Fibroblast of lung (primary cell): Measurements from ENCODE around the gene CD244. TPM values are rescaled to one million over a fixed set of nuclear protein-coding genes. Genes with fewer than 3 reads are reported as not detected.

Source experiments
- DNase-seq, 2 donors: peaks; one replicate each; pipeline versions ENCODE4 v3.0.0 to v3.0.0-alpha.2; 2010; ENCODE audit warnings: low read depth in 2 of 2
- H2AFZ ChIP-seq: 2 replicates; pipeline ENCODE4 v1.5.1; 2012; ENCODE audit warnings: low read length, control low read depth, inconsistent platforms
- H3K27ac ChIP-seq: 2 replicates; pipeline ENCODE4 v1.5.1; 2011; ENCODE audit warnings: low read length, control low read depth; ENCODE audit not compliant: insufficient read depth
- H3K27me3 ChIP-seq: 2 replicates; pipeline ENCODE4 v1.5.1; 2011; ENCODE audit warnings: mild to moderate bottlenecking, low read length; ENCODE audit not compliant: control insufficient read depth, insufficient read depth
- H3K36me3 ChIP-seq: 2 replicates; pipeline ENCODE4 v1.5.1; 2011; ENCODE audit warnings: low read length; ENCODE audit not compliant: control insufficient read depth, insufficient read depth
- H3K4me1 ChIP-seq: 2 replicates; pipeline ENCODE4 v1.5.1; 2011; ENCODE audit warnings: low read length; ENCODE audit not compliant: control insufficient read depth, insufficient read depth; ENCODE audit errors: extremely low read depth
- H3K4me2 ChIP-seq: 2 replicates; pipeline ENCODE4 v1.5.1; 2011; ENCODE audit warnings: low read length, control low read depth; ENCODE audit not compliant: insufficient read depth; ENCODE audit errors: extremely low read depth
- H3K4me3 ChIP-seq, 4 experiments: fragments of 200-600 bp in 1 of 4; sonication (generic) in 1 of 4; replicated peaks in 1 of 4; 2 replicates each; pipeline ENCODE4 v1.5.1; 2011 to 2016; ENCODE audit warnings: low read length in 4 of 4, low read depth in 3 of 4, mild to moderate bottlenecking in 3 of 4, control low read depth in 2 of 4, inconsistent platforms in 1 of 4, mixed read lengths in 1 of 4; ENCODE audit not compliant: insufficient read depth in 1 of 4; ENCODE audit errors: control extremely low read depth in 1 of 4
- H3K79me2 ChIP-seq: 2 replicates; pipeline ENCODE4 v1.5.1; 2012; ENCODE audit warnings: mild to moderate bottlenecking, low read length, inconsistent platforms; ENCODE audit not compliant: control insufficient read depth, insufficient read depth
- H3K9ac ChIP-seq: 2 replicates; pipeline ENCODE4 v1.5.1; 2011; ENCODE audit warnings: mild to moderate bottlenecking, low read length, control low read depth; ENCODE audit not compliant: insufficient read depth
- H3K9me3 ChIP-seq: 2 replicates; pipeline ENCODE4 v1.5.1; 2012; ENCODE audit warnings: low read depth, low read length; ENCODE audit not compliant: control insufficient read depth, insufficient read depth
- H4K20me1 ChIP-seq: 2 replicates; pipeline ENCODE4 v1.5.1; 2011; ENCODE audit warnings: low read length; ENCODE audit not compliant: control insufficient read depth, insufficient read depth; ENCODE audit errors: extremely low read depth
- CTCF ChIP-seq, 2 donors: IDR thresholded peaks in 1 of 2; conservative IDR thresholded peaks in 1 of 2; 1 replicate in 1 of 2; 2 replicates in 1 of 2; pipeline ENCODE4 v1.5.1; 2011 to 2012; ENCODE audit warnings: low read length in 2 of 2, control low read depth in 1 of 2, inconsistent platforms in 1 of 2, low read depth in 1 of 2, mild to moderate bottlenecking in 1 of 2
- EZH2 ChIP-seq: IDR thresholded peaks from 2 replicates; pipeline ENCODE4 v1.5.1; 2012; ENCODE audit warnings: low read length, control low read depth, mild to moderate bottlenecking; ENCODE audit errors: missing control alignments
- polyA plus RNA-seq, 2 donors: library from polyadenylated mRNA; depleted of rRNA in 1 of 2; stranded (reverse) in 1 of 2; unstranded in 1 of 2; fragments of >200 nt; gene quantifications; 2 replicates each; pipeline ENCODE4 v1.2.1, GENCODE V29; 2011 to 2012; ENCODE audit warnings: missing spikeins in 1 of 2
- total RNA-seq: library from RNA; depleted of rRNA; stranded (reverse); fragments of >200 nt; gene quantifications from 2 replicates; pipeline ENCODE4 v1.2.1, GENCODE V29; 2014

The CD244 gene
- total and polyA plus RNA-seq, 2 donors (not counting 1 experiment from before 2014, with no cell fraction given), result not detected

GRCh38 chr1:160846281-160846680 is 16.4 kb downstream of the CD244 start:
- no peaks in the 10 kb centered on the region for H4K20me1 ChIP-seq
- DNase-seq, result no peak
- no peak overlapping the region for H2AFZ ChIP-seq
- H3K4me3 ChIP-seq, result no peak overlapping the region
- no peak overlapping the region for H3K9ac ChIP-seq
- H3K79me2 ChIP-seq, result no peaks in the 10 kb centered on the region
- no peaks in the 10 kb centered on the region for H3K36me3 ChIP-seq
- no peaks in the 10 kb centered on the region for H3K27me3 ChIP-seq
- H3K4me2 ChIP-seq, result no peak overlapping the region
- TF ChIP-seq CTCF (conservative IDR thresholded peaks at IDR 0.05 in 1 of 2, IDR thresholded peaks at IDR 0.05 in 1 of 2; ENCODE audit: low read depth in 1 of 2, low read length in 2 of 2) (no peak), EZH2 (no peak)
- no peaks in the 10 kb centered on the region for H3K4me1 ChIP-seq
- H3K27ac ChIP-seq, result no peak overlapping the region
- no peaks in the 10 kb centered on the region for H3K9me3 ChIP-seq

GRCh38 chr1:160844447-160845232 is 18.0 kb downstream of the CD244 start:
- Histone ChIP-seq H3K4me2 (no peak overlapping the region), H3K9ac (no peak overlapping the region), H3K9me3 (no peaks in the 10 kb centered on the region), H4K20me1 (no peaks in the 10 kb centered on the region), H3K4me3 (no peak overlapping the region), H3K27ac (no peak overlapping the region), H3K27me3 (no peaks in the 10 kb centered on the region), H3K36me3 (no peaks in the 10 kb centered on the region), H3K79me2 (no peaks in the 10 kb centered on the region), H3K4me1 (no peaks in the 10 kb centered on the region), H2AFZ (no peak overlapping the region)
- DNase-seq, result no peak
- TF ChIP-seq CTCF (conservative IDR thresholded peaks at IDR 0.05 in 1 of 2, IDR thresholded peaks at IDR 0.05 in 1 of 2; ENCODE audit: low read depth in 1 of 2, low read length in 2 of 2) (no peak), EZH2 (no peak)

- Histone ChIP-seq H3K4me2 (no peak overlapping the region), H3K36me3 (no peaks in the 10 kb centered on the region), H3K4me3 (no peak overlapping the region), H3K9me3 (no peaks in the 10 kb centered on the region), H3K9ac (no peak overlapping the region), H4K20me1 (no peaks in the 10 kb centered on the region), H3K27ac (no peak overlapping the region), H2AFZ (no peak overlapping the region), H3K79me2 (no peaks in the 10 kb centered on the region), H3K4me1 (no peaks in the 10 kb centered on the region), H3K27me3 (no peaks in the 10 kb centered on the region)
- DNase-seq, result no peak
- TF ChIP-seq EZH2 (no peak), CTCF (conservative IDR thresholded peaks at IDR 0.05 in 1 of 2, IDR thresholded peaks at IDR 0.05 in 1 of 2; ENCODE audit: low read depth in 1 of 2, low read length in 2 of 2) (no peak)
Observed at GRCh38 chr1:160841079-160841478, 21.6 kb downstream of the CD244 start.
